ENCODE data around the gene COMTD1. TPM values are rescaled to one million over a fixed set of nuclear protein-coding genes. Genes with fewer than 3 reads are reported as not detected.

COMTD1 gene
- total and polyA plus RNA-seq, 2 of the 13 experiments (the other 11 are each of a cell fraction or from before 2014, with no cell fraction given) = 11.8 to 18.4 TPM

DNA sequence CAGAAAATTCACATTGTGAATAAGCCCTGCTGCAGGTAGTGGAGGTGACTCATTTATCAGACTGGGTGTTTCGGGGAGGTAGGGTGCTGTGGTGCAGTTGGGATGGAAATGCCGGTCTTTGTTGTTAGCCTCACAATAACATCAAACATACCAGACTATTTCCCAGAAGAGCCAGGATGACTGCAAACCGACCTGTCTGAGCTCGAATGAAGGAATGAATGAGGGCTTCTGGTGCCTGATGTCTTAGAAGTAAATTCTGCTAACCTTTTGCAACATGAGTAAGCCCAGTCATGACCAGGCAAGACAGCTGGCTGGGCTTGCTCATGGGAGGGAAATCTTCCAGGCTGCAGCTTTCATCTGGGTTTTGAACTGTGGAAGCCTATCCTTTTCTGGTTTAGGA lies 27.6 kb downstream of the COMTD1 start:
- H3K27me3 ChIP-seq (ENCODE audit: control insufficient read depth in 1 of 2, insufficient read depth in 2 of 2, low read length in 2 of 2) = no peaks in the 10 kb centered on the region; a peak in 1 of 5 replicates
- FAIRE-seq (no peak), DNase-seq (ENCODE audit: low spot score) (no peak), ATAC-seq (no peak)
- H3K79me2 ChIP-seq (ENCODE audit: insufficient read depth, low read length) = peaks cover 25% of the 10 kb centered on the region
- peak; percentile 3 for TF ChIP-seq ASH2L (IDR thresholded peaks at IDR 0.05; ENCODE audit: insufficient read length, low read depth, low read length)
- TF ChIP-seq FOSL2 (CRISPR knock-in tag; IDR thresholded peaks at IDR 0.05) = 0 out of 2 replicates have a peak, but pooled peaks have one; percentile 10
- no peak for TF ChIP-seq ZNF749 (CRISPR knock-in tag; IDR thresholded peaks at IDR 0.05; ENCODE audit: borderline replicate concordance)
- no peak for TF ChIP-seq ZNF382 (CRISPR knock-in tag; IDR thresholded peaks at IDR 0.05; ENCODE audit: borderline replicate concordance)
- no peak for TF ChIP-seq LCORL (IDR thresholded peaks at IDR 0.05)
- 0 out of 2 replicates have a peak, but pooled peaks have one; percentile 2 for TF ChIP-seq LCORL (CRISPR knock-in tag; IDR thresholded peaks at IDR 0.05)
- TF ChIP-seq PHF5A (CRISPR knock-in tag; IDR thresholded peaks at IDR 0.05; ENCODE audit: low read depth, unreplicated experiment) = no peak
- TF ChIP-seq ZFX (CRISPR knock-in tag; IDR thresholded peaks at IDR 0.05; ENCODE audit: low read depth) = 0 out of 2 replicates have a peak, but pooled peaks have one; percentile 17
- peak overlapping the region; percentile 45 for H3K27ac ChIP-seq (ENCODE audit: extremely low read length, insufficient read depth, low read length)
- H3K4me3 ChIP-seq (replicated peaks in 1 of 3; ENCODE audit: insufficient read depth in 1 of 3, low read depth in 2 of 3, low read length in 3 of 3) = 0 out of 6 replicates have a peak overlapping the region, but pooled peaks of 2 of the 3 experiments have one; percentile 1 to 36
- H4K20me1 ChIP-seq (ENCODE audit: insufficient read depth, low read length) = peaks cover 8% of the 10 kb centered on the region
- no TSS peak for BruUV-seq (replicated peaks)
- in situ Hi-C loops (cut with HindIII; ENCODE audit: extremely low pct_ligation_motif_present, low pct_unique_long_range_greater_than_20kb) (no loop called here), intact Hi-C loops (cut with micrococcal nuclease; ENCODE audit: unreplicated experiment) (no loop called here)
- ChIA-PET CTCF (ENCODE audit: low intra/inter-chr PET ratio, low total read pairs) (no interaction called here), POLR2A (no interaction called here)
- 4% methylated on average over 4 of the region's 4 CpGs for WGBS (ENCODE audit: low lambda C conversion rate)
- H3K4me2 ChIP-seq (ENCODE audit: low read depth, low read length) = peak overlapping the region; percentile 70
- peak overlapping the region; percentile 12 for H2AFZ ChIP-seq (ENCODE audit: low read length)
- H3K4me1 ChIP-seq (ENCODE audit: insufficient read depth, low read length) = peaks cover 53% of the 10 kb centered on the region
- H3K9me3 ChIP-seq (ENCODE audit: low read length) = no peaks in the 10 kb centered on the region
- H3K9ac ChIP-seq (ENCODE audit: insufficient read depth, low read depth, low read length) = no peak overlapping the region; the same call in 1 of the 2 replicates
- H3K36me3 ChIP-seq (replicated peaks in 1 of 2; ENCODE audit: control insufficient read depth in 1 of 2, insufficient read depth in 2 of 2, low read length in 2 of 2) = peaks cover 0 to 10% of the 10 kb centered on the region in 2 experiments; a peak in 2 of 5 replicates

GRCh38 chr10:75207857-75208144 lies 28.0 kb downstream of the COMTD1 start:
- ChIA-PET POLR2A (interaction anchor here (1.0 kb wide), 1 partner anchor 20 kb away, joined by 3 read pairs; no protein-coding TSS in a partner anchor), CTCF (ENCODE audit: low intra/inter-chr PET ratio, low total read pairs) (no interaction called here)
- no peak for ATAC-seq
- Histone ChIP-seq H3K9ac (ENCODE audit: insufficient read depth, low read depth, low read length) (no peak overlapping the region; the same call in 1 of the 2 replicates), H2AFZ (ENCODE audit: low read length) (peak overlapping the region; percentile 12), H3K4me3 (replicated peaks in 1 of 3; ENCODE audit: insufficient read depth in 1 of 3, low read depth in 2 of 3, low read length in 3 of 3) (0 out of 6 replicates have a peak overlapping the region, but pooled peaks of 1 of the 3 experiments have one; percentile 36), H3K4me1 (ENCODE audit: insufficient read depth, low read length) (peaks cover 53% of the 10 kb centered on the region), H4K20me1 (ENCODE audit: insufficient read depth, low read length) (peaks cover 8% of the 10 kb centered on the region), H3K9me3 (ENCODE audit: low read length) (no peaks in the 10 kb centered on the region), H3K27ac (ENCODE audit: extremely low read length, insufficient read depth, low read length) (peak overlapping the region; percentile 45), H3K27me3 (ENCODE audit: control insufficient read depth in 1 of 2, insufficient read depth in 2 of 2, low read length in 2 of 2) (no peaks in the 10 kb centered on the region; a peak in 1 of 5 replicates), H3K4me2 (ENCODE audit: low read depth, low read length) (peak overlapping the region; percentile 70), H3K36me3 (replicated peaks in 1 of 2; ENCODE audit: control insufficient read depth in 1 of 2, insufficient read depth in 2 of 2, low read length in 2 of 2) (peaks cover 0 to 6% of the 10 kb centered on the region in 2 experiments; a peak in 2 of 5 replicates), H3K79me2 (ENCODE audit: insufficient read depth, low read length) (peaks cover 21% of the 10 kb centered on the region)
- no TSS peak for BruUV-seq (replicated peaks)
- peak; percentile 36 for DNase-seq (ENCODE audit: low spot score)
- in situ Hi-C loops (cut with HindIII; ENCODE audit: extremely low pct_ligation_motif_present, low pct_unique_long_range_greater_than_20kb) (no loop called here), intact Hi-C loops (cut with micrococcal nuclease; ENCODE audit: unreplicated experiment) (no loop called here)
- 30% methylated on average over 1 of the region's 1 CpG for WGBS (ENCODE audit: low lambda C conversion rate)
- no peak for FAIRE-seq
- no peak for TF ChIP-seq TAF15 (IDR thresholded peaks at IDR 0.05; ENCODE audit: low read depth, low read length, poor library complexity, severe bottlenecking)
- TF ChIP-seq HNRNPH1 (optimal IDR thresholded peaks at IDR 0.05; ENCODE audit: low read depth, low read length) = no peak
- no peak for TF ChIP-seq NFE2L2 (IDR thresholded peaks at IDR 0.05; ENCODE audit: low read length)
- no peak for TF ChIP-seq ZNF674 (CRISPR knock-in tag; IDR thresholded peaks at IDR 0.05; ENCODE audit: low read depth)
- TF ChIP-seq NCOR1 (IDR thresholded peaks at IDR 0.05; ENCODE audit: borderline replicate concordance, low read length) = peak; percentile 37; the same call in 1 of the 2 replicates
- no peak for TF ChIP-seq GLI4 (CRISPR knock-in tag; IDR thresholded peaks at IDR 0.05; ENCODE audit: borderline replicate concordance)
- no peak for TF ChIP-seq MTF1 (CRISPR knock-in tag; IDR thresholded peaks at IDR 0.05)
- TF ChIP-seq ZBED4 (CRISPR knock-in tag; IDR thresholded peaks at IDR 0.05; ENCODE audit: borderline replicate concordance) = no peak
